H1 (cell line): Measurements from ENCODE around the gene ALK. TPM values are rescaled to one million over a fixed set of nuclear protein-coding genes. Genes with fewer than 3 reads are reported as not detected.

Source experiments
- CBX5 ChIP-seq: fragments of 300-800, 300-1000 bp; sonication (generic); IDR thresholded peaks from 2 replicates; pipeline ENCODE4 v1.7.1; 2016; ENCODE audit warnings: antibody characterized with exemption, low read length, low read depth
- HDAC2 ChIP-seq, 2 experiments: fragments of 300-600 bp in 1 of 2; sonication (generic) in 1 of 2; IDR thresholded peaks; 2 replicates each; pipeline ENCODE4 v1.6.1; 2011 to 2012; ENCODE audit warnings: low read depth in 2 of 2, low read length in 2 of 2, mild to moderate bottlenecking in 2 of 2, moderate library complexity in 2 of 2, borderline replicate concordance in 1 of 2, inconsistent platforms in 1 of 2
- KDM4A ChIP-seq: IDR thresholded peaks from one replicate; pipeline ENCODE4 v1.7.1; 2012; ENCODE audit warnings: low read depth, mild to moderate bottlenecking, moderate library complexity, low read length, inconsistent platforms; ENCODE audit not compliant: severe bottlenecking
- NRF1 ChIP-seq: IDR thresholded peaks from 2 replicates; pipeline ENCODE4 v1.6.1; 2011; ENCODE audit warnings: mild to moderate bottlenecking, low read depth, low read length, improper control_type of control experiment
- POLR2AphosphoS5 ChIP-seq: IDR thresholded peaks from 2 replicates; pipeline ENCODE4 v1.6.1; 2011; ENCODE audit warnings: low read depth, low read length
- polyA plus RNA-seq, 7 experiments: library from polyadenylated mRNA; depleted of rRNA in 3 of 7; stranded (reverse) in 5 of 7; unstranded in 2 of 7; fragments of >200 nt in 5 of 7; fragments of 200-250 nt in 2 of 7; gene quantifications; 1 replicate in 5 of 7; 2 replicates in 1 of 7; 4 replicates in 1 of 7; pipeline versions ENCODE4 v1.2.1 to v1.2.3, GENCODE V29; 2011 to 2013; ENCODE audit warnings: missing spikeins in 2 of 7, mixed read lengths in 2 of 7
- total RNA-seq: library from RNA; stranded (reverse); fragmentation: NEBNext Ultra II Directional; extraction: Animal tissue kit (Norgen Biotek cat#: 25700); gene quantifications from 2 replicates; pipeline ENCODE4 v1.2.1, GENCODE V29; 2021
- TF ChIP-seq, protein P1 (sequence below): fragments of 300-600 bp; sonication (generic); IDR thresholded peaks from 2 replicates; pipeline ENCODE4 v1.7.1; 2012; ENCODE audit warnings: low read length, moderate library complexity, mild to moderate bottlenecking, inconsistent platforms; ENCODE audit not compliant: insufficient replicate concordance
- TF ChIP-seq, protein P2 (sequence below), 3 experiments: IDR thresholded peaks; 1 replicate in 2 of 3; 2 replicates in 1 of 3; pipeline versions ENCODE4 v1.5.1 to v1.6.1; 2011; ENCODE audit warnings: low read length in 3 of 3, mild to moderate bottlenecking in 3 of 3, inconsistent platforms in 2 of 3, low read depth in 1 of 3, moderate library complexity in 1 of 3; ENCODE audit not compliant: insufficient read depth in 1 of 3; ENCODE audit errors: control extremely low read depth in 1 of 3

The ALK gene
- total and polyA plus RNA-seq, 2 of the 8 experiments (the other 6 are each of a cell fraction or from before 2014, with no cell fraction given): 0.02 to 0.09 TPM

DNA sequence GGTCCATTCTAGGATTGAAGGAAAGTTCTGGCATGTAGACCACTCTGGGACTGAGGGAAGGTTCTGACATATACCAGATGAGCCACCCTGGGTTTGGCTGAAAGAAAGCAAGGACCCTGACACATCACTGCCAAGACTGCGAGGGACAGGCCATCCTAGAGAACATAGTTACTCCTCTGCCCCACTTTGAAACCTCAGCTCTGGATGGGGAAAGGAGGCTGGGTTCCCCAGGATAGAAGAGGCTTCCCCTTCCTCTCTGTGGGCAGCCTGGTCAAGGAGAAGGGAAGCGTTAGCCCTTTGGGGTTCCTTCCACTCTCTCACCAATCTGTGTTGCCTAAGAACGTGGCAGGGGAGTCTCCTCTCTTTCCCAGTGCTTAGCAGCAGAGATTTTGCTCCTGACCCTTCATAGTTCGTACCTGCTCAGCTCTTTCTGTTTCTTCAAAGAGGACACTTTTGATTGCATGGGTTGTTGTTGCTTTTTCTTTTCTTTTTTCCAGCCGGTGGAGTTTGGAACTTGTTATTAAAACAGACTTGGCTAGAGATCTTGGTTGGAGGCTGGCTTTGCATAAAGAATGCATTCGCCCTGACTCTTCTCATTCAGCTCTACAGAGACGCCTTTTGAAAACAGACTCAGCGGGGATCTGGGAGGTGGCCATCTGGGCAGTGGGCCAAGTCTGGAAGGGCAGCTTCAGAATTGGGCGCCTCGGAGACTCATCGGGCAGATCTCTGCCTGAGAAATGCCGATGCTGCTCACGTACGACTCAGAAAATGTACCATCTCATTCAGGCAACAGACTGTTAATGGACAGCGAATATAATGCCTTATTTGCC is 640.1 kb downstream of the ALK start (continued):
- TF ChIP-seq, protein P1, sequence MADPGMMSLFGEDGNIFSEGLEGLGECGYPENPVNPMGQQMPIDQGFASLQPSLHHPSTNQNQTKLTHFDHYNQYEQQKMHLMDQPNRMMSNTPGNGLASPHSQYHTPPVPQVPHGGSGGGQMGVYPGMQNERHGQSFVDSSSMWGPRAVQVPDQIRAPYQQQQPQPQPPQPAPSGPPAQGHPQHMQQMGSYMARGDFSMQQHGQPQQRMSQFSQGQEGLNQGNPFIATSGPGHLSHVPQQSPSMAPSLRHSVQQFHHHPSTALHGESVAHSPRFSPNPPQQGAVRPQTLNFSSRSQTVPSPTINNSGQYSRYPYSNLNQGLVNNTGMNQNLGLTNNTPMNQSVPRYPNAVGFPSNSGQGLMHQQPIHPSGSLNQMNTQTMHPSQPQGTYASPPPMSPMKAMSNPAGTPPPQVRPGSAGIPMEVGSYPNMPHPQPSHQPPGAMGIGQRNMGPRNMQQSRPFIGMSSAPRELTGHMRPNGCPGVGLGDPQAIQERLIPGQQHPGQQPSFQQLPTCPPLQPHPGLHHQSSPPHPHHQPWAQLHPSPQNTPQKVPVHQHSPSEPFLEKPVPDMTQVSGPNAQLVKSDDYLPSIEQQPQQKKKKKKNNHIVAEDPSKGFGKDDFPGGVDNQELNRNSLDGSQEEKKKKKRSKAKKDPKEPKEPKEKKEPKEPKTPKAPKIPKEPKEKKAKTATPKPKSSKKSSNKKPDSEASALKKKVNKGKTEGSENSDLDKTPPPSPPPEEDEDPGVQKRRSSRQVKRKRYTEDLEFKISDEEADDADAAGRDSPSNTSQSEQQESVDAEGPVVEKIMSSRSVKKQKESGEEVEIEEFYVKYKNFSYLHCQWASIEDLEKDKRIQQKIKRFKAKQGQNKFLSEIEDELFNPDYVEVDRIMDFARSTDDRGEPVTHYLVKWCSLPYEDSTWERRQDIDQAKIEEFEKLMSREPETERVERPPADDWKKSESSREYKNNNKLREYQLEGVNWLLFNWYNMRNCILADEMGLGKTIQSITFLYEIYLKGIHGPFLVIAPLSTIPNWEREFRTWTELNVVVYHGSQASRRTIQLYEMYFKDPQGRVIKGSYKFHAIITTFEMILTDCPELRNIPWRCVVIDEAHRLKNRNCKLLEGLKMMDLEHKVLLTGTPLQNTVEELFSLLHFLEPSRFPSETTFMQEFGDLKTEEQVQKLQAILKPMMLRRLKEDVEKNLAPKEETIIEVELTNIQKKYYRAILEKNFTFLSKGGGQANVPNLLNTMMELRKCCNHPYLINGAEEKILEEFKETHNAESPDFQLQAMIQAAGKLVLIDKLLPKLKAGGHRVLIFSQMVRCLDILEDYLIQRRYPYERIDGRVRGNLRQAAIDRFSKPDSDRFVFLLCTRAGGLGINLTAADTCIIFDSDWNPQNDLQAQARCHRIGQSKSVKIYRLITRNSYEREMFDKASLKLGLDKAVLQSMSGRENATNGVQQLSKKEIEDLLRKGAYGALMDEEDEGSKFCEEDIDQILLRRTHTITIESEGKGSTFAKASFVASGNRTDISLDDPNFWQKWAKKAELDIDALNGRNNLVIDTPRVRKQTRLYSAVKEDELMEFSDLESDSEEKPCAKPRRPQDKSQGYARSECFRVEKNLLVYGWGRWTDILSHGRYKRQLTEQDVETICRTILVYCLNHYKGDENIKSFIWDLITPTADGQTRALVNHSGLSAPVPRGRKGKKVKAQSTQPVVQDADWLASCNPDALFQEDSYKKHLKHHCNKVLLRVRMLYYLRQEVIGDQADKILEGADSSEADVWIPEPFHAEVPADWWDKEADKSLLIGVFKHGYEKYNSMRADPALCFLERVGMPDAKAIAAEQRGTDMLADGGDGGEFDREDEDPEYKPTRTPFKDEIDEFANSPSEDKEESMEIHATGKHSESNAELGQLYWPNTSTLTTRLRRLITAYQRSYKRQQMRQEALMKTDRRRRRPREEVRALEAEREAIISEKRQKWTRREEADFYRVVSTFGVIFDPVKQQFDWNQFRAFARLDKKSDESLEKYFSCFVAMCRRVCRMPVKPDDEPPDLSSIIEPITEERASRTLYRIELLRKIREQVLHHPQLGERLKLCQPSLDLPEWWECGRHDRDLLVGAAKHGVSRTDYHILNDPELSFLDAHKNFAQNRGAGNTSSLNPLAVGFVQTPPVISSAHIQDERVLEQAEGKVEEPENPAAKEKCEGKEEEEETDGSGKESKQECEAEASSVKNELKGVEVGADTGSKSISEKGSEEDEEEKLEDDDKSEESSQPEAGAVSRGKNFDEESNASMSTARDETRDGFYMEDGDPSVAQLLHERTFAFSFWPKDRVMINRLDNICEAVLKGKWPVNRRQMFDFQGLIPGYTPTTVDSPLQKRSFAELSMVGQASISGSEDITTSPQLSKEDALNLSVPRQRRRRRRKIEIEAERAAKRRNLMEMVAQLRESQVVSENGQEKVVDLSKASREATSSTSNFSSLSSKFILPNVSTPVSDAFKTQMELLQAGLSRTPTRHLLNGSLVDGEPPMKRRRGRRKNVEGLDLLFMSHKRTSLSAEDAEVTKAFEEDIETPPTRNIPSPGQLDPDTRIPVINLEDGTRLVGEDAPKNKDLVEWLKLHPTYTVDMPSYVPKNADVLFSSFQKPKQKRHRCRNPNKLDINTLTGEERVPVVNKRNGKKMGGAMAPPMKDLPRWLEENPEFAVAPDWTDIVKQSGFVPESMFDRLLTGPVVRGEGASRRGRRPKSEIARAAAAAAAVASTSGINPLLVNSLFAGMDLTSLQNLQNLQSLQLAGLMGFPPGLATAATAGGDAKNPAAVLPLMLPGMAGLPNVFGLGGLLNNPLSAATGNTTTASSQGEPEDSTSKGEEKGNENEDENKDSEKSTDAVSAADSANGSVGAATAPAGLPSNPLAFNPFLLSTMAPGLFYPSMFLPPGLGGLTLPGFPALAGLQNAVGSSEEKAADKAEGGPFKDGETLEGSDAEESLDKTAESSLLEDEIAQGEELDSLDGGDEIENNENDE: no peak
- no peak for TF ChIP-seq KDM4A
- TF ChIP-seq NRF1: no peak
- TF ChIP-seq, protein P2, sequence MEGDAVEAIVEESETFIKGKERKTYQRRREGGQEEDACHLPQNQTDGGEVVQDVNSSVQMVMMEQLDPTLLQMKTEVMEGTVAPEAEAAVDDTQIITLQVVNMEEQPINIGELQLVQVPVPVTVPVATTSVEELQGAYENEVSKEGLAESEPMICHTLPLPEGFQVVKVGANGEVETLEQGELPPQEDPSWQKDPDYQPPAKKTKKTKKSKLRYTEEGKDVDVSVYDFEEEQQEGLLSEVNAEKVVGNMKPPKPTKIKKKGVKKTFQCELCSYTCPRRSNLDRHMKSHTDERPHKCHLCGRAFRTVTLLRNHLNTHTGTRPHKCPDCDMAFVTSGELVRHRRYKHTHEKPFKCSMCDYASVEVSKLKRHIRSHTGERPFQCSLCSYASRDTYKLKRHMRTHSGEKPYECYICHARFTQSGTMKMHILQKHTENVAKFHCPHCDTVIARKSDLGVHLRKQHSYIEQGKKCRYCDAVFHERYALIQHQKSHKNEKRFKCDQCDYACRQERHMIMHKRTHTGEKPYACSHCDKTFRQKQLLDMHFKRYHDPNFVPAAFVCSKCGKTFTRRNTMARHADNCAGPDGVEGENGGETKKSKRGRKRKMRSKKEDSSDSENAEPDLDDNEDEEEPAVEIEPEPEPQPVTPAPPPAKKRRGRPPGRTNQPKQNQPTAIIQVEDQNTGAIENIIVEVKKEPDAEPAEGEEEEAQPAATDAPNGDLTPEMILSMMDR (IDR thresholded peaks at IDR 0.05; ENCODE audit: control extremely low read depth in 1 of 3, insufficient read depth in 1 of 3, low read depth in 1 of 3, low read length in 3 of 3): no peak
- TF ChIP-seq POLR2AphosphoS5: no peak
- TF ChIP-seq CBX5: no peak
- no peak for TF ChIP-seq HDAC2 (IDR thresholded peaks at IDR 0.05; ENCODE audit: borderline replicate concordance in 1 of 2, low read depth in 2 of 2, low read length in 2 of 2)
